Measurements from ENCODE around the gene APBA2. TPM values are rescaled to one million over a fixed set of nuclear protein-coding genes. Genes with fewer than 3 reads are reported as not detected.

Gene APBA2
- total RNA-seq, 4 donors from 2014 or later = 3.3 to 5.4 (median 4.5) TPM

GRCh38 chr15:28964098-28964497 lies 78.3 kb downstream of the APBA2 start:
- 94 to 100% methylated on average over 1 of the region's 1 CpG for WGBS, 2 donors
- Histone ChIP-seq H3K4me1 (no peaks in the 10 kb centered on the region), H3K9me3 (no peaks in the 10 kb centered on the region), H3K4me3 (no peak overlapping the region), H3K27me3 (no peaks in the 10 kb centered on the region), H3K27ac (no peak overlapping the region), H3K36me3 (no peaks in the 10 kb centered on the region)
- TF ChIP-seq EP300 (IDR thresholded peaks at IDR 0.05) = no peak
- no peak for TF ChIP-seq POLR2A (IDR thresholded peaks at IDR 0.05)
- TF ChIP-seq CTCF (IDR thresholded peaks at IDR 0.05) = no peak
- no peak for DNase-seq (ENCODE audit: low spot score in 2 of 2)

GRCh38 chr15:28967066-28967465 lies 81.3 kb downstream of the APBA2 start:
- H3K4me3 ChIP-seq = no peak overlapping the region
- H3K27me3 ChIP-seq = no peaks in the 10 kb centered on the region
- H3K27ac ChIP-seq = no peak overlapping the region
- TF ChIP-seq EP300 (IDR thresholded peaks at IDR 0.05) (no peak), POLR2A (IDR thresholded peaks at IDR 0.05) (no peak), CTCF (IDR thresholded peaks at IDR 0.05) (no peak)
- no peaks in the 10 kb centered on the region for H3K36me3 ChIP-seq
- DNase-seq (ENCODE audit: low spot score in 2 of 2) = no peak
- no peaks in the 10 kb centered on the region for H3K4me1 ChIP-seq
- H3K9me3 ChIP-seq = no peaks in the 10 kb centered on the region

- no peaks in the 10 kb centered on the region for H3K27me3 ChIP-seq
- TF ChIP-seq EP300 (IDR thresholded peaks at IDR 0.05) (no peak), POLR2A (IDR thresholded peaks at IDR 0.05) (no peak), CTCF (IDR thresholded peaks at IDR 0.05) (no peak)
- no peak overlapping the region for H3K27ac ChIP-seq
- WGBS, 2 donors = 82 to 91% methylated on average over 6 of the region's 6 CpGs
- H3K4me3 ChIP-seq = no peak overlapping the region
- no peaks in the 10 kb centered on the region for H3K9me3 ChIP-seq
- H3K36me3 ChIP-seq = no peaks in the 10 kb centered on the region
- no peak for DNase-seq (ENCODE audit: low spot score in 2 of 2)
- H3K4me1 ChIP-seq = no peaks in the 10 kb centered on the region
Observed at GRCh38 chr15:28967990-28968389, 82.2 kb downstream of the APBA2 start.

GRCh38 chr15:28969511-28970085 lies 83.8 kb downstream of the APBA2 start:
- DNase-seq (ENCODE audit: low spot score in 2 of 2) = no peak
- H3K27me3 ChIP-seq = no peaks in the 10 kb centered on the region
- 93% methylated on average over 12 to 14 of the region's 14 CpGs for WGBS, 2 donors
- no peak overlapping the region for H3K27ac ChIP-seq
- H3K36me3 ChIP-seq = no peaks in the 10 kb centered on the region
- H3K4me1 ChIP-seq = no peaks in the 10 kb centered on the region
- H3K9me3 ChIP-seq = no peaks in the 10 kb centered on the region
- no peak for TF ChIP-seq POLR2A (IDR thresholded peaks at IDR 0.05)
- TF ChIP-seq EP300 (IDR thresholded peaks at IDR 0.05) = no peak
- TF ChIP-seq CTCF (IDR thresholded peaks at IDR 0.05) = no peak
- H3K4me3 ChIP-seq = no peak overlapping the region

- Histone ChIP-seq H3K27ac (no peak overlapping the region), H3K4me1 (no peaks in the 10 kb centered on the region), H3K9me3 (no peaks in the 10 kb centered on the region), H3K36me3 (no peaks in the 10 kb centered on the region), H3K4me3 (no peak overlapping the region), H3K27me3 (no peaks in the 10 kb centered on the region)
- no peak for DNase-seq (ENCODE audit: low spot score in 2 of 2)
- TF ChIP-seq CTCF (IDR thresholded peaks at IDR 0.05) (no peak), EP300 (IDR thresholded peaks at IDR 0.05) (no peak), POLR2A (IDR thresholded peaks at IDR 0.05) (no peak)
- WGBS, 2 donors = 88 to 90% methylated on average over 7 of the region's 7 CpGs
Observed at GRCh38 chr15:28974142-28974541, 88.4 kb downstream of the APBA2 start.

Data from tibial nerve (tissue), 4 donors.